HG03442 (cell line): ENCODE results near the gene SLC22A12.

Experiments
- ATAC-seq: cut with Tn5 transposase; IDR thresholded peaks from one replicate; pipeline ENCODE4 v1.9.1; 2021; ENCODE audit warnings: mild to moderate bottlenecking, moderate library complexity; ENCODE audit not compliant: unreplicated experiment

The SLC22A12 gene

GRCh38 chr11:64562723-64563351 is 28.2 kb upstream of the SLC22A12 start:
- no peak for ATAC-seq

- no peak for ATAC-seq
These were observed 27.1 kb upstream of the SLC22A12 start for GRCh38 chr11:64563966-64564365.

- ATAC-seq, result no peak
These were observed 26.6 kb upstream of the SLC22A12 start for GRCh38 chr11:64564419-64564818.

GRCh38 chr11:64564947-64565889 is 25.8 kb upstream of the SLC22A12 start:
- no peak for ATAC-seq

GRCh38 chr11:64566042-64566914 is 24.7 kb upstream of the SLC22A12 start:
- ATAC-seq, result no peak

GRCh38 chr11:64566915-64567891 is 23.8 kb upstream of the SLC22A12 start:
- ATAC-seq, result no peak

DNA sequence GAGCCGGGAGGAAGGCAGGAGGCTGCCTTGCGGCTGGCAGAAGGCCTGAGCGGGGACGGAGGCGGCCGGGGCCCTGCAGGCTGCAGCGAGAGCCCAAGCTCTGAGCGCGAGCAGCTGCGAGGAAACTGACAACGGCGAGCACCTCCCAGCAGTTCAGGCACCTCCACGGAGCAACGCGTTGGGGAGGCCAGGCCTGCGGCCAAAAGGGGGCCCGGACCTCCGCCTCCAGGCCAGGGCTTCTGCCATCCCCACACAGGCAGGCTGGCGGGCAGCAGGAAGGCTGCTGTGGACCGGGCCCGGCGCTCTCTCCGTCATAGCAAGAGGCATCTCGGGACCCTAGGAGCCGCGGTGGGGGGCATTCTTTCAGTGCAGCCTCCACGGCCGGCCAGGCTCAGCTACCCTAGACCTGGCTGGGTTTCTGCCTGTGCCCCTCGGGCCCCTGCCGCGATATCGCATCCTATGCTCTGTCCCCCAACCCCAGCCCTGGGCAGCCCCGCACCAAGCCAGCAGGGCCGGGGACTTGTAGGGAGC is 22.9 kb upstream of the SLC22A12 start:
- ATAC-seq, result no peak

GRCh38 chr11:64568584-64569140 is 22.4 kb upstream of the SLC22A12 start:
- ATAC-seq, result no peak

GRCh38 chr11:64569300-64569970 is 21.6 kb upstream of the SLC22A12 start:
- ATAC-seq, result no peak

- ATAC-seq, result no peak
These were observed 20.7 kb upstream of the SLC22A12 start for GRCh38 chr11:64570341-64570740.

- no peak for ATAC-seq
These were observed 20.0 kb upstream of the SLC22A12 start for GRCh38 chr11:64571050-64571409.

- no peak for ATAC-seq
These were observed 19.5 kb upstream of the SLC22A12 start for GRCh38 chr11:64571410-64572091.

DNA sequence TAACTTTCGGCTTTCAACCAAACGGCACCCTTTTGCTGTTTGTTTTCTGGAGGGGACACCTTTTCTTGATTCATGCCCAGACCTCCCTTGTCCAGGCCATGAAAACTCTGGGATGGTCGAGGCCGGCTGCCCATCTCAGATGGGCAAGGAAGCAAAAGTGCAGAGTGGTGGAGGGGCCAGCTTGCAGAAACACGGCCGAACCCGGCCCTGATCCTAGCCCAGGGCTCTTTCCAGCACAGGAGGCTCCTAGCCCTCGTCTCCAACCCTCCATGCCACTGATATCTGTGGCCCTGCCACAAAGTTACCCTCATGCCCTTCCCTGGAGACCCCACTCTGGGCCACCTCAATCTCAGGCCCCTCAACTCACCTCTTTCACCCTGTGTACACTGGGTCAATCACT is 18.9 kb upstream of the SLC22A12 start:
- ATAC-seq, result no peak

GRCh38 chr11:64577202-64577601 is 13.8 kb upstream of the SLC22A12 start:
- ATAC-seq, result no peak

GRCh38 chr11:64580412-64580811 is 10.6 kb upstream of the SLC22A12 start:
- no peak for ATAC-seq

DNA sequence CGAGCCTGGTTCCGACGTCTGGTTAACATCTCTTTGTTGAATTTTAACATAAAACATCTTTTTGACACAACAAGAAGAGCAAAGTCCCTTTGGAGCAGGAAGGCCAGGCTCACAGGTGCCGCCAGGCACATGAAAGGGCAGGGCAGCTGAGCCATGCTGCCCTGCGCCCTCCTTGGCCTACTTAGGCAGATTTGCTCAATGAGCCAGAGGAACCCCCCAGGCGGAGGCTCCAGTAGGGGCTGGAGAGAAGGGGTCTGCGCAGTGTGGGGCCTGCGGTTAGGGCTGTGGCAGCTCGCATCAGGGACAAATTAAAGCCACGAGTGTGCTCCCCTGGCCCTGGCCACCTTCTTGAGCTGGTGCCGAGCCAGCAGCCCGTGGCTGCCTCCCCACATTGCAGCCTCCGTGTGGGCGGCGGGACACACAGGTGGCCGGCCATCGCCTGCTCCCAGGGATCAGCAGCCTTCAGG is 9.9 kb upstream of the SLC22A12 start:
- ATAC-seq, result no peak

- no peak for ATAC-seq
These were observed 8.1 kb upstream of the SLC22A12 start for GRCh38 chr11:64582885-64583284.
